Kidney epithelial cell (primary cell): ENCODE results near the gene NPC1. TPM values are rescaled to one million over a fixed set of nuclear protein-coding genes. Genes with fewer than 3 reads are reported as not detected.
A peak's percentile ranks its signal among the peaks of the same experiment; 100 is the strongest.

ENCODE experiments used
- DNase-seq: peaks from one replicate; pipeline ENCODE4 v3.0.0-alpha.2; 2010; ENCODE audit warnings: low read depth
- H3K27me3 ChIP-seq: 2 replicates; pipeline ENCODE4 v1.6.0; 2011; ENCODE audit warnings: low read length; ENCODE audit not compliant: control insufficient read depth, insufficient read depth
- H3K36me3 ChIP-seq: 2 replicates; pipeline ENCODE4 v1.5.1; 2011; ENCODE audit warnings: low read length; ENCODE audit not compliant: control insufficient read depth, insufficient read depth
- H3K4me3 ChIP-seq: 2 replicates; pipeline ENCODE4 v1.5.1; 2011; ENCODE audit warnings: low read depth, mild to moderate bottlenecking, control low read depth, low read length
- CTCF ChIP-seq: IDR thresholded peaks from 2 replicates; pipeline ENCODE4 v1.5.1; 2011; ENCODE audit warnings: mild to moderate bottlenecking, moderate library complexity, low read length, control low read depth, inconsistent platforms; ENCODE audit not compliant: insufficient read depth, poor library complexity, severe bottlenecking
- total RNA-seq: library from RNA; depleted of rRNA; stranded (reverse); fragments of >200 nt; gene quantifications from 2 replicates; pipeline ENCODE4 v1.2.3, GENCODE V29; 2015

Gene NPC1
- total RNA-seq, 1 donor from 2014 or later, result 111 TPM

- no peaks in the 10 kb centered on the region for H3K36me3 ChIP-seq
- no peak overlapping the region for H3K4me3 ChIP-seq
- TF ChIP-seq CTCF, result no peak
- no peak for DNase-seq
- no peaks in the 10 kb centered on the region for H3K27me3 ChIP-seq
Observed at GRCh38 chr18:23626451-23627279, 40.4 kb upstream of the NPC1 start.

GRCh38 chr18:23623040-23623439 lies 36.7 kb upstream of the NPC1 start:
- no peak for TF ChIP-seq CTCF
- no peaks in the 10 kb centered on the region for H3K27me3 ChIP-seq
- DNase-seq, result no peak
- no peak overlapping the region for H3K4me3 ChIP-seq
- H3K36me3 ChIP-seq, result no peaks in the 10 kb centered on the region

- TF ChIP-seq CTCF, result no peak
- Histone ChIP-seq H3K4me3 (peak overlapping the region; percentile 21), H3K36me3 (no peaks in the 10 kb centered on the region), H3K27me3 (no peaks in the 10 kb centered on the region)
- no peak for DNase-seq
Observed at GRCh38 chr18:23619388-23619881, 33.1 kb upstream of the NPC1 start.

GRCh38 chr18:23618862-23619387 lies 32.6 kb upstream of the NPC1 start:
- DNase-seq, result no peak
- peak; percentile 29 for TF ChIP-seq CTCF
- no peaks in the 10 kb centered on the region for H3K27me3 ChIP-seq
- H3K4me3 ChIP-seq, result peak overlapping the region; percentile 21
- H3K36me3 ChIP-seq, result no peaks in the 10 kb centered on the region

GRCh38 chr18:23617412-23618014 lies 31.2 kb upstream of the NPC1 start:
- no peak for TF ChIP-seq CTCF
- H3K4me3 ChIP-seq, result no peak overlapping the region
- H3K27me3 ChIP-seq, result no peaks in the 10 kb centered on the region
- no peaks in the 10 kb centered on the region for H3K36me3 ChIP-seq
- DNase-seq, result no peak

GRCh38 chr18:23616258-23616657 lies 30.0 kb upstream of the NPC1 start:
- Histone ChIP-seq H3K4me3 (no peak overlapping the region), H3K27me3 (no peaks in the 10 kb centered on the region), H3K36me3 (no peaks in the 10 kb centered on the region)
- no peak for TF ChIP-seq CTCF
- DNase-seq, result no peak
